ENCODE results near the gene LY6G5B.

LY6G5B gene

GRCh38 chr6:31683591-31683990 lies 13.8 kb downstream of the LY6G5B start:
- TF ChIP-seq CTCF (IDR thresholded peaks at IDR 0.05; ENCODE audit: extremely low read depth, insufficient read depth, missing control alignments) = no peak
- in situ Hi-C loops (cut with MboI; ENCODE audit: low pct_unique_long_range_greater_than_20kb, low sequenced_read_pairs, unreplicated experiment) = loop anchor here (5.0 kb wide), 1 partner anchor 149 kb away; no protein-coding TSS in a partner anchor
- no peak for DNase-seq (ENCODE audit: low spot score)

- DNase-seq (ENCODE audit: low spot score) = no peak
- in situ Hi-C loops (cut with MboI; ENCODE audit: low pct_unique_long_range_greater_than_20kb, low sequenced_read_pairs, unreplicated experiment) = no loop called here
- no peak for TF ChIP-seq CTCF (IDR thresholded peaks at IDR 0.05; ENCODE audit: extremely low read depth, insufficient read depth, missing control alignments)
Measured at GRCh38 chr6:31686483-31686882, 16.7 kb downstream of the LY6G5B start.

- DNase-seq (ENCODE audit: low spot score) = no peak
- in situ Hi-C loops (cut with MboI; ENCODE audit: low pct_unique_long_range_greater_than_20kb, low sequenced_read_pairs, unreplicated experiment) = no loop called here
- TF ChIP-seq CTCF (IDR thresholded peaks at IDR 0.05; ENCODE audit: extremely low read depth, insufficient read depth, missing control alignments) = no peak
Measured at GRCh38 chr6:31687321-31687720, 17.5 kb downstream of the LY6G5B start.

DNA sequence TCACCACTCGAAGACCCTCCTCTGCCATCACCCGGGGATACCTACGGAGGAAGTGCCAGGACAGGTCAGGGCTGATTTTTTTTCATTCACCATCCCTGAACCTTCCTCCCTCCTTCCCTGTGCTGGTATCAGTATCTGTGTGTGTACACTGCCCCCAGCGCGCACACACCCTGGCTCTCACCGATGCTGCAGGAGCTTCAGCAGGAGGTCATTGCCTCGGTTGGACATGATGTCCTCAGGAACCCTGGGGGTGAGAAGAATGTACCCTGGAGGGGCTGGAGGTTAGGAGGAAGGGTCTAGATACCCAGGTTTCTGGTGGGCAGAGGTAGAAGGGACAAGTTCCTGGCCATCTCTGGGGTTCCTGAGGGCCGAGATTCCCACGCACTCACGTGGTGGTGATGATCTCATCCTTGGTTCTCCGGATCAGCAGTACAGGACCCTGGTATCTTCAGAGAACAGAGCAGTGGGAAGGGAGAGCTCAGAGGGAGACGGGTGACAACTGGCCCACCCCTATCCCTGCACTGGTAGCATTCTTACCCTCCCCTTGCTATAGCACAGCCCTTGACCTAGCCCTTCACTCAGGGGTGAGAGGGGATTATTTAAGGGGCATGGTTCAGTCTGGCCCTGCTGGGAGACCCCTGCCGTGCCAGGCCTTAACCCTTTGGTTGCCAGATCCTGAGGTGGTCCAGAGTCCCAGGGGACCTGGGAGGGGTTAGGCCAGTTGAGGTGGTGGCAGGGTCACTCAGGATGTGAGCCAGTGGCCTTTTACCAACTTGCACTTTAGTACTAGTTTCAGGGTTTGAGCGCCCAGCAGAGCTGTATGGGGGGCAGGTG lies 18.3 kb downstream of the LY6G5B start:
- in situ Hi-C loops (cut with MboI; ENCODE audit: low pct_unique_long_range_greater_than_20kb, low sequenced_read_pairs, unreplicated experiment) = no loop called here
- no peak for TF ChIP-seq CTCF (IDR thresholded peaks at IDR 0.05; ENCODE audit: extremely low read depth, insufficient read depth, missing control alignments)
- no peak for DNase-seq (ENCODE audit: low spot score)

GRCh38 chr6:31689249-31690110 lies 19.7 kb downstream of the LY6G5B start:
- in situ Hi-C loops (cut with MboI; ENCODE audit: low pct_unique_long_range_greater_than_20kb, low sequenced_read_pairs, unreplicated experiment) = no loop called here
- no peak for DNase-seq (ENCODE audit: low spot score)
- TF ChIP-seq CTCF (IDR thresholded peaks at IDR 0.05; ENCODE audit: extremely low read depth, insufficient read depth, missing control alignments) = peak; percentile 48

DNA sequence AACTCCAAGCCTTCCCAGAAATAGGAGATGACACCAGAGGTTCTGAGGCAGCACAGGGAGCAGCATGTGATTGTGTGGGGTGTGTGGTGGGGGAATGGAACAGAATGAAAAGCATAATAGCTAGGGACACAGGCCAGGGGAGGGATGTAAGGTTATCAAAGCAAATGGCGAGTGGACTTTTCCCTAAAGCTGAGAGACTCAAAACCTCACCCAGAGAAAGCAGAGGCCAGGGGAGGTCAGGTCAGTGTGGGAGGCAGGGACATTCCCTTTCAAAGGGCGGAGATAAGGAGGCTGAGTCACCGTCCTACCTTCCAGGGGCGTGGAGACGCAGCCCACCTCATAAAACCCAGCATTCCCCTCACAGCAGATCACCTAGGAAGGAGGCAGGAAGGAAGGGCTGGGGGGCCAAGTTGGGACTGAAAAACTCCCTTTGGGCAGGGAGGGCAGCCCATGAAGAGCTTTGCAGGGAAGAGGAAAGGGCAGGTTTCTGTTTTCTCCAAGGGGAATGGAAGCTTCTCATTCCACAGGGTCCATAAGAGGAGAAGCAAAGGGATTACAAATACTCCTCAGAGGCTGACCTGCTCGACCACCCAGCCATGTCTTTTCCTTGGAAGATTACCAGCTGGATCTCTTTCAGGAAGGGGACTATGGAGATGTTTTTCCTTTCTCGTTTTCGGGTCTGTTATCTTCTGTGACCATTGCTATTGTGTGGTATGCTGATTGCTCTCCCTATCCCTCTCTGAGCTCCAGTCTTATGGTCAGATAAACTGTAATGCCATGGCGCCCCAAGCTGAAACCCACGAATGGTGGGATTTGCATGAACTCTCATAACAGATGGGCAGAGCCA lies 20.7 kb downstream of the LY6G5B start:
- in situ Hi-C loops (cut with MboI; ENCODE audit: low pct_unique_long_range_greater_than_20kb, low sequenced_read_pairs, unreplicated experiment) = no loop called here
- no peak for DNase-seq (ENCODE audit: low spot score)
- no peak for TF ChIP-seq CTCF (IDR thresholded peaks at IDR 0.05; ENCODE audit: extremely low read depth, insufficient read depth, missing control alignments)

All from GM13977 (cell line).